HepG2 (cell line): ENCODE measurements around the gene ZBTB2. TPM values are rescaled to one million over a fixed set of nuclear protein-coding genes. Genes with fewer than 3 reads are reported as not detected.
A peak's percentile ranks its signal among the peaks of the same experiment; 100 is the strongest.

Experiments used
- ATF7 ChIP-seq, 2 experiments: fragments of 450-650 bp in 1 of 2; sonication (generic) in 1 of 2; formaldehyde crosslinking in 1 of 2; IDR thresholded peaks; 2 replicates each; pipeline versions ENCODE4 v1.4.0 to v1.6.1; 2016 to 2020; ENCODE audit warnings: antibody characterized with exemption in 1 of 2, mild to moderate bottlenecking in 1 of 2, missing genetic modification reagents in 1 of 2
- ATM ChIP-seq: fragments of 450-650 bp; IDR thresholded peaks from 2 replicates; pipeline ENCODE4 v1.7.1; 2017; ENCODE audit warnings: mild to moderate bottlenecking, borderline replicate concordance
- CAMTA2 ChIP-seq: sonication (generic); formaldehyde crosslinking; IDR thresholded peaks from 2 replicates; pipeline ENCODE4 v1.4.0; 2020; ENCODE audit warnings: mild to moderate bottlenecking, missing genetic modification reagents, borderline replicate concordance
- CHCHD3 ChIP-seq: sonication (generic); formaldehyde crosslinking; IDR thresholded peaks from 2 replicates; pipeline ENCODE4 v1.8.0; 2022; ENCODE audit warnings: mild to moderate bottlenecking, missing genetic modification reagents, moderate library complexity
- FOXK1 ChIP-seq: sonication (generic); formaldehyde crosslinking; IDR thresholded peaks from 2 replicates; pipeline ENCODE4 v1.4.0; 2020; ENCODE audit warnings: low read depth, missing genetic modification reagents, borderline replicate concordance
- HNRNPH1 ChIP-seq: fragments of 200-400 bp; formaldehyde crosslinking; optimal IDR thresholded peaks from 2 replicates; pipeline ENCODE3; 2017; ENCODE audit warnings: mild to moderate bottlenecking, low read depth, low read length
- PRPF4 ChIP-seq: fragments of 200-400 bp; formaldehyde crosslinking; IDR thresholded peaks from 2 replicates; pipeline ENCODE4 v1.6.1; 2016; ENCODE audit warnings: low read length, low read depth; ENCODE audit not compliant: poor library complexity, severe bottlenecking
- RBM22 ChIP-seq: fragments of 200-400 bp; formaldehyde crosslinking; optimal IDR thresholded peaks from 2 replicates; pipeline ENCODE3; 2017; ENCODE audit warnings: mild to moderate bottlenecking, low read length, moderate library complexity
- SAP130 ChIP-seq: IDR thresholded peaks from 2 replicates; pipeline ENCODE4 v1.6.1; 2016; ENCODE audit warnings: low read depth
- SATB2 ChIP-seq: sonication (generic); formaldehyde crosslinking; IDR thresholded peaks from 2 replicates; pipeline ENCODE4 v1.5.0; 2020; ENCODE audit warnings: missing genetic modification reagents
- SYNCRIP ChIP-seq: fragments of 200-400 bp; formaldehyde crosslinking; IDR thresholded peaks from 2 replicates; pipeline ENCODE4 v1.6.1; 2018; ENCODE audit warnings: mild to moderate bottlenecking, low read depth, low read length; ENCODE audit not compliant: insufficient read depth
- U2AF2 ChIP-seq: fragments of 200-400 bp; formaldehyde crosslinking; IDR thresholded peaks from 2 replicates; pipeline ENCODE4 v1.6.1; 2017; ENCODE audit warnings: low read depth, mild to moderate bottlenecking, low read length
- ZEB1 ChIP-seq: IDR thresholded peaks from 2 replicates; pipeline ENCODE4 v1.6.1; 2012; ENCODE audit warnings: mild to moderate bottlenecking, low read depth, inconsistent platforms; ENCODE audit not compliant: insufficient replicate concordance
- ZFYVE20 ChIP-seq: sonication (generic); formaldehyde crosslinking; IDR thresholded peaks from 2 replicates; pipeline ENCODE4 v1.8.0; 2023; ENCODE audit warnings: low read depth, mild to moderate bottlenecking, moderate library complexity, missing genetic modification reagents, borderline replicate concordance
- ZNF274 ChIP-seq: sonication (generic); formaldehyde crosslinking; IDR thresholded peaks from 2 replicates; pipeline ENCODE4 v1.5.1; 2020; ENCODE audit warnings: mild to moderate bottlenecking, missing genetic modification reagents
- ZNF292 ChIP-seq: sonication (generic); formaldehyde crosslinking; IDR thresholded peaks from 2 replicates; pipeline ENCODE4 v1.8.1; 2022; ENCODE audit warnings: mild to moderate bottlenecking, low read depth, missing genetic modification reagents, borderline replicate concordance
- ZNF383 ChIP-seq: sonication (generic); formaldehyde crosslinking; IDR thresholded peaks from 2 replicates; pipeline ENCODE4 v1.4.0; 2020; ENCODE audit warnings: missing genetic modification reagents, mild to moderate bottlenecking, borderline replicate concordance
- ZNF615 ChIP-seq: sonication (generic); formaldehyde crosslinking; IDR thresholded peaks from 2 replicates; pipeline ENCODE4 v1.5.0; 2020; ENCODE audit warnings: mild to moderate bottlenecking, missing genetic modification reagents, borderline replicate concordance
- ZNF850 ChIP-seq: sonication (generic); formaldehyde crosslinking; conservative IDR thresholded peaks from 2 replicates; pipeline ENCODE4 v1.9.0; 2021; ENCODE audit warnings: mild to moderate bottlenecking, missing genetic modification reagents
- polyA plus RNA-seq, 8 experiments: library from polyadenylated mRNA; depleted of rRNA in 3 of 8; stranded (reverse) in 7 of 8; unstranded in 1 of 8; fragments of >200 nt; fragmentation: Illumina TruSeq in 4 of 8; extraction: Trizol in 4 of 8; gene quantifications; 2 replicates each; pipeline versions ENCODE4 v1.2.1 to v1.2.3, GENCODE V29; 2011 to 2016; ENCODE audit warnings: low read depth in 4 of 8, missing spikeins in 1 of 8, mixed read lengths in 1 of 8; ENCODE audit not compliant: insufficient read depth in 1 of 8
- total RNA-seq, 5 experiments: library from RNA; depleted of rRNA; stranded (reverse); fragments of >200 nt; fragmentation: Illumina TruSeq; extraction: Trizol; gene quantifications; 2 replicates each; pipeline ENCODE4 v1.2.3, GENCODE V29; 2016; ENCODE audit warnings: low read depth in 1 of 5
- TF ChIP-seq, protein P1 (sequence below), 2 experiments: fragments of 450-650 bp in 1 of 2; sonication (generic) in 1 of 2; formaldehyde crosslinking; IDR thresholded peaks; 2 replicates each; pipeline versions ENCODE4 v1.5.0 to v1.8.0; 2020 to 2022; ENCODE audit warnings: mild to moderate bottlenecking in 1 of 2, missing genetic modification reagents in 1 of 2
- TF ChIP-seq, protein P2 (sequence below): sonication (generic); formaldehyde crosslinking; IDR thresholded peaks from 2 replicates; pipeline ENCODE4 v1.4.0; 2020; ENCODE audit warnings: missing genetic modification reagents, borderline replicate concordance

ZBTB2 gene
- total and polyA plus RNA-seq, 2 of the 13 experiments (the other 11 are each of a cell fraction or from before 2014, with no cell fraction given), result 15.4 to 22.8 TPM

DNA sequence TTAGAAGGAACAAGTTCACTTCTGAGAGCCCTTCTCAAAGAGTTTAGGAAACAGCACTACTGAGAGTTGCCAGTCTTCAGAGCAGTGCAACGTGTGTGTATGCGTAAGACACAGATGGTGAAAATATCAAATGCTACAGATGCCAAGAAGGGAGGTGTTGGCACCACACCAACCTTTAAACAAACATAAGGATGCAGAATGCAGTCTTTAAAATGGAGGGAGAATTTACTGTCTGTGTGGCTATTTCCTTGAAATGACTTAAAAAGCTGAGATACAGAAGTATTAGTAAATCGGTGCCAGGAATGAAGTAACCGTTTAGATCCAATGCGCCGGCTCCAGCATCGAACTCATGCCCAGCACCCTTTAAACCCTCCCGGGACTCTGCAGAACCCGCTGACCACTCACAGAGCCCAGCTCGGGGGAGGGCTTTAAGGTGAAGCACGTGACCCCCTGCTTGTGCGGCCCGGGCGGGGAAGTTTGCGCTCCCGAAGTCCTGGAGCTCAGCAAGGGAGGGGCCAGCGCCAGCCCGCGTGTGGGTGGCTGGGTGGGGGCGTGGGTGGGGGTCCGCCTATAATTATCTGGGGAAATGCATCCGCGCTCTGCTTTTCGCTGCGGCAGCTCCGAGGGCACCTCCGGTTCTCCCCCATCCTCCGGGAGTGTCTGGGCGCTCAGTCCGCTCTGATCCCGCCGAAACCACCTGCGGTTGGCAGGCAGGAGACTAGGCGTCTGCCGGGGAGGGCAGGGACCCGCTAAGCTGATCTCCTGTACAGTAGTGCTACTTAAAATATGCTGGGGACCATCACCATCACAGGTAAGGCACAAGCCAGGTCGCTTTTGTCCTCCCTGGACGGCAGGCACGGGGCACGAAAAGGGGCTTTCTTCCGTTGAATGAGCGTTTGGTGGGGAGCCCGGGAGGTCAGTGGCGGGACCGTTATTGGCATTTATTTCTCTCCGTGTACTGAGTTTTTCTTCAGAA lies 66.0 kb downstream of the ZBTB2 start (continued):
- no peak for TF ChIP-seq ATF7 (IDR thresholded peaks at IDR 0.05)
- no peak for TF ChIP-seq ATF7 (CRISPR knock-in tag; IDR thresholded peaks at IDR 0.05)
- TF ChIP-seq FOXK1 (CRISPR knock-in tag), result no peak
- TF ChIP-seq U2AF2, result no peak
- TF ChIP-seq ZNF850 (CRISPR knock-in tag), result no peak
- no peak for TF ChIP-seq ZNF615 (CRISPR knock-in tag)
- TF ChIP-seq HNRNPH1, result no peak
- no peak for TF ChIP-seq ZNF383
- TF ChIP-seq SAP130 (CRISPR knock-in tag), result no peak; the same call in 1 of the 2 replicates
- TF ChIP-seq ZNF274 (CRISPR knock-in tag), result peak; percentile 66; the same call in 1 of the 2 replicates
- TF ChIP-seq PRPF4, result no peak
- TF ChIP-seq, protein P1, sequence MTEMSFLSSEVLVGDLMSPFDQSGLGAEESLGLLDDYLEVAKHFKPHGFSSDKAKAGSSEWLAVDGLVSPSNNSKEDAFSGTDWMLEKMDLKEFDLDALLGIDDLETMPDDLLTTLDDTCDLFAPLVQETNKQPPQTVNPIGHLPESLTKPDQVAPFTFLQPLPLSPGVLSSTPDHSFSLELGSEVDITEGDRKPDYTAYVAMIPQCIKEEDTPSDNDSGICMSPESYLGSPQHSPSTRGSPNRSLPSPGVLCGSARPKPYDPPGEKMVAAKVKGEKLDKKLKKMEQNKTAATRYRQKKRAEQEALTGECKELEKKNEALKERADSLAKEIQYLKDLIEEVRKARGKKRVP (CRISPR knock-in tag; IDR thresholded peaks at IDR 0.05), result no peak
- TF ChIP-seq ZEB1, result no peak
- peak; percentile 17; the same call in 1 of the 2 replicates for TF ChIP-seq ZNF292
- no peak for TF ChIP-seq SATB2 (CRISPR knock-in tag)
- TF ChIP-seq RBM22, result no peak
- no peak for TF ChIP-seq CHCHD3 (CRISPR knock-in tag)
- TF ChIP-seq, protein P2, sequence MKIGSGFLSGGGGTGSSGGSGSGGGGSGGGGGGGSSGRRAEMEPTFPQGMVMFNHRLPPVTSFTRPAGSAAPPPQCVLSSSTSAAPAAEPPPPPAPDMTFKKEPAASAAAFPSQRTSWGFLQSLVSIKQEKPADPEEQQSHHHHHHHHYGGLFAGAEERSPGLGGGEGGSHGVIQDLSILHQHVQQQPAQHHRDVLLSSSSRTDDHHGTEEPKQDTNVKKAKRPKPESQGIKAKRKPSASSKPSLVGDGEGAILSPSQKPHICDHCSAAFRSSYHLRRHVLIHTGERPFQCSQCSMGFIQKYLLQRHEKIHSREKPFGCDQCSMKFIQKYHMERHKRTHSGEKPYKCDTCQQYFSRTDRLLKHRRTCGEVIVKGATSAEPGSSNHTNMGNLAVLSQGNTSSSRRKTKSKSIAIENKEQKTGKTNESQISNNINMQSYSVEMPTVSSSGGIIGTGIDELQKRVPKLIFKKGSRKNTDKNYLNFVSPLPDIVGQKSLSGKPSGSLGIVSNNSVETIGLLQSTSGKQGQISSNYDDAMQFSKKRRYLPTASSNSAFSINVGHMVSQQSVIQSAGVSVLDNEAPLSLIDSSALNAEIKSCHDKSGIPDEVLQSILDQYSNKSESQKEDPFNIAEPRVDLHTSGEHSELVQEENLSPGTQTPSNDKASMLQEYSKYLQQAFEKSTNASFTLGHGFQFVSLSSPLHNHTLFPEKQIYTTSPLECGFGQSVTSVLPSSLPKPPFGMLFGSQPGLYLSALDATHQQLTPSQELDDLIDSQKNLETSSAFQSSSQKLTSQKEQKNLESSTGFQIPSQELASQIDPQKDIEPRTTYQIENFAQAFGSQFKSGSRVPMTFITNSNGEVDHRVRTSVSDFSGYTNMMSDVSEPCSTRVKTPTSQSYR, result no peak
- peak; percentile 72; the same call in 1 of the 2 replicates for TF ChIP-seq CAMTA2 (CRISPR knock-in tag)
- TF ChIP-seq ZFYVE20, result no peak
- no peak for TF ChIP-seq ATM
- TF ChIP-seq SYNCRIP, result no peak
